Chondrocyte (in vitro differentiated cells): Measurements from ENCODE around the gene CHST12. TPM values are rescaled to one million over a fixed set of nuclear protein-coding genes. Genes with fewer than 3 reads are reported as not detected.
A peak's percentile ranks its signal among the peaks of the same experiment; 100 is the strongest.

Experiments
- DNase-seq: peaks from one replicate; pipeline ENCODE4 v3.0.0; 2021; ENCODE audit warnings: mixed read lengths, low spot score
- H3K27ac Mint-ChIP-seq: one replicate; pipeline ENCODE4 v1.8.0; 2021; ENCODE audit warnings: mild to moderate bottlenecking, moderate library complexity, mixed read lengths; ENCODE audit not compliant: unreplicated experiment
- H3K27me3 Mint-ChIP-seq: 2 replicates; pipeline ENCODE4 v1.8.0; 2021; ENCODE audit warnings: low read depth, mixed read lengths
- H3K36me3 Mint-ChIP-seq: 2 replicates; pipeline ENCODE4 v1.8.0; 2021; ENCODE audit warnings: low read depth, mixed read lengths
- H3K4me1 Mint-ChIP-seq: 2 replicates; pipeline ENCODE4 v1.8.0; 2021; ENCODE audit warnings: low read depth, mild to moderate bottlenecking, mixed read lengths
- H3K4me3 Mint-ChIP-seq: one replicate; pipeline ENCODE4 v1.8.0; 2021; ENCODE audit warnings: mild to moderate bottlenecking, moderate library complexity, mixed read lengths; ENCODE audit not compliant: unreplicated experiment
- H3K9me3 Mint-ChIP-seq: 2 replicates; pipeline ENCODE4 v1.8.0; 2021; ENCODE audit warnings: low read depth, mixed read lengths
- total RNA-seq: library from RNA; stranded (reverse); gene quantifications from 3 replicates; pipeline ENCODE4 v1.2.1, GENCODE V29; 2021
- TF ChIP-seq, protein P1 (sequence below): fragments of 200-600 bp; sonication (generic); IDR thresholded peaks from 2 replicates; pipeline ENCODE4 v1.5.0; 2021; ENCODE audit warnings: antibody characterized with exemption, mild to moderate bottlenecking, moderate library complexity

Gene CHST12
- total RNA-seq, 1 donor from 2014 or later = 22.4 TPM

DNA sequence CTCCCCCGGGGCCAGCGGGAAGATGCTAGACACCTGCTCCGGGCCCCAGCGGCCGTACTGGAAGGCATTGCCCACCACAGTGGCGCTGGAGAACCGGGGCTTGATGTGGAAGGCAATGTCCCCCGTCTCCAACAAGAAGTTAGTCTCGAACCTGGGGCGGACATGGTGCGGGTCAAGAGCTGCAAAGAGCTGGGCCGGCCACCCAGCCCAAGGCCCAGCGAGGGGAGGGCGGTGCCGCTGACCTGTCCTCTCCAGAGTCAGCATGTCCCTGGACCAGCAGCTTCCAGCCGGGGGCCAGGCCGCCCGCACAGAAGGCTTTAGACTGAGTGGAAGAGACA is 72.2 kb downstream of the CHST12 start:
- H3K27ac Mint-ChIP-seq = no peak overlapping the region
- peak; percentile 84 for DNase-seq
- H3K4me1 Mint-ChIP-seq = peaks cover 21% of the 10 kb centered on the region
- TF ChIP-seq, protein P1, sequence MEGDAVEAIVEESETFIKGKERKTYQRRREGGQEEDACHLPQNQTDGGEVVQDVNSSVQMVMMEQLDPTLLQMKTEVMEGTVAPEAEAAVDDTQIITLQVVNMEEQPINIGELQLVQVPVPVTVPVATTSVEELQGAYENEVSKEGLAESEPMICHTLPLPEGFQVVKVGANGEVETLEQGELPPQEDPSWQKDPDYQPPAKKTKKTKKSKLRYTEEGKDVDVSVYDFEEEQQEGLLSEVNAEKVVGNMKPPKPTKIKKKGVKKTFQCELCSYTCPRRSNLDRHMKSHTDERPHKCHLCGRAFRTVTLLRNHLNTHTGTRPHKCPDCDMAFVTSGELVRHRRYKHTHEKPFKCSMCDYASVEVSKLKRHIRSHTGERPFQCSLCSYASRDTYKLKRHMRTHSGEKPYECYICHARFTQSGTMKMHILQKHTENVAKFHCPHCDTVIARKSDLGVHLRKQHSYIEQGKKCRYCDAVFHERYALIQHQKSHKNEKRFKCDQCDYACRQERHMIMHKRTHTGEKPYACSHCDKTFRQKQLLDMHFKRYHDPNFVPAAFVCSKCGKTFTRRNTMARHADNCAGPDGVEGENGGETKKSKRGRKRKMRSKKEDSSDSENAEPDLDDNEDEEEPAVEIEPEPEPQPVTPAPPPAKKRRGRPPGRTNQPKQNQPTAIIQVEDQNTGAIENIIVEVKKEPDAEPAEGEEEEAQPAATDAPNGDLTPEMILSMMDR = no peak
- H3K27me3 Mint-ChIP-seq = peaks cover 9% of the 10 kb centered on the region
- no peak overlapping the region for H3K4me3 Mint-ChIP-seq
- no peaks in the 10 kb centered on the region for H3K9me3 Mint-ChIP-seq
- H3K36me3 Mint-ChIP-seq = no peaks in the 10 kb centered on the region

DNA sequence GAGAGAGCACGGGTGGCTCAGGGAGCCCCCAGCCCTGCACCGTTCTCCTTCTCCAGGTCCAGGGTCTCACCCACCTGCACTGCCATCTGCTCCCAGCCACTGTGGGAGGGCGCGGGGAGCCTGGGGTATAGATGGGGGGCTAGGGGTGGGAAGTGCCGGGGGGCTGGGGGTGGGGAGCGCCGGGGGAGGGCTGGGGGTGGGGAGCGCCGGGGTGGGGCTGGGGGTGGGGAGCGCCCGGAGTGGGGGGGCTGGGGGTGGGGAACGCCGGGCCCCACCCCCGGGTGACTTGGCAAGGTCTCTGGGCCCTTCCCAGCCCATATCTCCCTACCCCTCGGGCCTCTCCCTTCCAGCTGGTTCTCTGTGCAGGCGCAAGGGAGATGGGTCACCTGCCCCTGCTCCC is 72.9 kb downstream of the CHST12 start, which contains the start of gene GRIFIN:
Gene GRIFIN, minus strand, starts transcription at position 101 of the 400 bp plus-strand sequence. Its CDS starts 15 bp downstream, at position 86.
- Mint-ChIP-seq H3K27me3 (peaks cover 9% of the 10 kb centered on the region), H3K27ac (no peak within 1 kb of the TSS), H3K36me3 (no peaks in the 10 kb centered on the region), H3K9me3 (no peaks in the 10 kb centered on the region), H3K4me1 (peaks cover 15% of the 10 kb centered on the region), H3K4me3 (no peak within 1 kb of the TSS)
- TF ChIP-seq, protein P1 = no peak
- no peak for DNase-seq

DNA sequence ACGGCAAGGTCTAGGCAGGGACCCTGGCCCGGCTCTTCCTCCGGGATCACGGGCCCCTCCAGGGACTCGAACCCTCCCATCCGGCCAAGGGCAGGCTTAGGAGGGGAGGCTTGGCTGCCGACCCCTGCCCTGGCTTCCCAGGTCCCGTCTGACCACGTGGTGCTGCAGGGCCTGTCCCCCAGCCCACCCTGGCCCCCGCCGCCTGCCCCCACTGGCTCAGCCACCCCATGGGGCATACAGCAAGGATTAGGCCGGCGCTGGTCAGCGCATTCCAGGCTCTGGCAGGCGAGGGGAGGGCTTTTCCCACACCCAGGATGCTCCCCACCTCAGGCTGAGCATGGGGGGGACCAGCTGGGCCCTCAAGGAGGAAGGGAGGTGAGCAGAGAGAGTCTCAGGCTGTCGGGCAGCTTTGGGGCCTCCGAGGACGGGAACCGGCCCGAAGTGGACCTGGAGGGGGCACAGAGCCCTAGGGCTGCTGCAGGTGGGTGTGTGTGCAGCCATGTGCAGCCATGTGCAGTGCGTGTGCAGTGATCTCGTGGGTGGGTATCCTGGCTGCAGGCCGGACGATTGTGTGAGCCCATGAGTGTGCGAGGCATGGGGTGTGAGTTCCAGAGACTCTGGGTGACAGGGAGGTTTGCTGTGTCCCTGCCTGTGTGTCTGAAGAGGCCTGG is 73.5 kb downstream of the CHST12 start:
- DNase-seq = no peak
- Mint-ChIP-seq H3K27ac (no peak overlapping the region), H3K4me3 (no peak overlapping the region), H3K36me3 (no peaks in the 10 kb centered on the region), H3K9me3 (no peaks in the 10 kb centered on the region), H3K27me3 (peaks cover 9% of the 10 kb centered on the region), H3K4me1 (peaks cover 13% of the 10 kb centered on the region)
- TF ChIP-seq, protein P1 = no peak

DNA sequence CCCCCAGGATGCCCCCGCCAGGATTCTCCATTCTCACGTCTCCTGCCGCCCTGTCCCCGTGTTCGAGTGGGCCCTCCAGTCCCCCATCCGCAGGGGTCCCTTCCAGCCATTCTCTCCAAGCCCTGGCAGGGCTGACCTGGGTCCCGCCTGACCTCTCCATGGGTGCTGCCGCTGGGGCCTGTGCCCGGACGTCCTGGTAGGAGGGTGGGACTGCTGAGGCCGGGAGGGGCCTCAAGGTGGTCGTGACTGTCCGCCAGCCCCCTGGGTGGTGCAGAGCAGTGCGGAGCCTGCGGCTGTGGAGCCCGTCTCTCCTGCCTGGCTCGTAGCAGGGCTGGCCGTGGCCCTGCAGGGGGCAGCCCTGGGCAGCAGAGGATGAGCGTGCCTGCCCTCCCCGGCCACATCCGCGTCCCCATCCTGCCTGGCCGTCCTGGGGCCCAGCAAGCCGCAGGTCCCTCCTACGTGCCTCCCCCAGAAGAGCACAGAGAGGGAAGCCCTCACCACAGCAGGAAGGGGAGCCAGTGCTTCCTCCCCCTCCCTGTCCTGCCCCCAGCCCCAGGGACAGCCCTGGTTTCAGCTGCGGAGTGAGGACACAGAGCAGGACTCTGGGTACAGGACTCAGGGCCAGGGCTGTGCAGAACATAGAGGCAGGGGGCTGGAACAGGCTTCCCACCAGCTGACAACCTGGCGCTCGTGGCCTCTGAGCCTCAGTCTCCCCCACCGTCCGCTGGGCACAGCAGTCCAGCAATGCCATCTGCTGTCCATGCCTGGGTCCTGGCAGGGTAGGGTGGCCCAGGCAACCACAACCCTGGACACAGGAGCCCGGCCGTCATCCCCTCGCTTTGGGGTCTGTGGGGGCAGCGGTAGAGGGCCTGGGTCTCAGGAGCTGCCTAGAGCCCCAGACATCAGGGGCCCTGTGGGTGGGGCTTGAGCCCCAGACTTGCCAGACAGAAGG is 74.3 kb downstream of the CHST12 start:
- Mint-ChIP-seq H3K4me1 (peaks cover 13% of the 10 kb centered on the region), H3K27ac (no peak overlapping the region), H3K4me3 (no peak overlapping the region), H3K27me3 (peaks cover 9% of the 10 kb centered on the region), H3K36me3 (no peaks in the 10 kb centered on the region), H3K9me3 (no peaks in the 10 kb centered on the region)
- DNase-seq = peak; percentile 90
- TF ChIP-seq, protein P1 = peak; percentile 86

DNA sequence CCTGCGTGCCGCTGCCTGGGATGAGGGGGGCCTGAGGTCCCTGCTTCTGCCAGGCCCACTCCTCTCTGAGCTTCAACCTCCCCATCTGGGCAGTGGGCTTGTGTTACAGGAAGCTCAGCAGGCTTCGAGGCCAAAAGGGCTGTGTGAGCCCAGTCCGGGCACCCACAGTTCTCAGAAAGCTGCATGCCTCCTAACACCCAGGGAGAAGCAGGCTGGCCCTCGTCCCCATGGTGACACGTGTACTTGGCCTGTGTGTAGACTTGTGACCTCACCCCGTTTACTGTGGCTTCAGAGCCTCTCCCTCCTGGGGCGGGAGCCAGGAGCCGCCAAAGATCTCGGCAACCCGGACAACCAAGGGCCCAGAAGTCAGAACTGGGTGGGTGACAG is 75.0 kb downstream of the CHST12 start:
- no peaks in the 10 kb centered on the region for H3K9me3 Mint-ChIP-seq
- peaks cover 13% of the 10 kb centered on the region for H3K4me1 Mint-ChIP-seq
- DNase-seq = no peak
- TF ChIP-seq, protein P1 = no peak
- H3K36me3 Mint-ChIP-seq = no peaks in the 10 kb centered on the region
- no peak overlapping the region for H3K27ac Mint-ChIP-seq
- H3K27me3 Mint-ChIP-seq = peaks cover 9% of the 10 kb centered on the region
- H3K4me3 Mint-ChIP-seq = no peak overlapping the region
